CD4-positive, alpha-beta T cell treated with Interleukin-15 for 4 hours (primary cell): Measurements from ENCODE around the gene LRRC56.
A peak's percentile ranks its signal among the peaks of the same experiment; 100 is the strongest.
"Not testable (repeated sequence)": the region's sequence is repeated elsewhere in the genome, so short reads cannot be mapped to it uniquely, and the experiment has no call there.

Source experiments
- DNase-seq: peaks from one replicate; pipeline ENCODE4 v3.0.0-alpha.2; 2020; ENCODE audit warnings: low spot score

LRRC56 gene

GRCh38 chr11:559712-560304, 22.5 kb downstream of the LRRC56 start:
- DNase-seq, result no peak

GRCh38 chr11:560305-561147, 23.2 kb downstream of the LRRC56 start, which contains the start of the genes LMNTD2 and RASSF7:
Gene LMNTD2, minus strand, starts transcription at chr11:560738. Its CDS starts 22 bp downstream, at chr11:560716.
Gene RASSF7, plus strand, starts transcription at chr11:560970. Its CDS starts 799 bp downstream, at chr11:561769.
- DNase-seq, result peak; percentile 95

DNA sequence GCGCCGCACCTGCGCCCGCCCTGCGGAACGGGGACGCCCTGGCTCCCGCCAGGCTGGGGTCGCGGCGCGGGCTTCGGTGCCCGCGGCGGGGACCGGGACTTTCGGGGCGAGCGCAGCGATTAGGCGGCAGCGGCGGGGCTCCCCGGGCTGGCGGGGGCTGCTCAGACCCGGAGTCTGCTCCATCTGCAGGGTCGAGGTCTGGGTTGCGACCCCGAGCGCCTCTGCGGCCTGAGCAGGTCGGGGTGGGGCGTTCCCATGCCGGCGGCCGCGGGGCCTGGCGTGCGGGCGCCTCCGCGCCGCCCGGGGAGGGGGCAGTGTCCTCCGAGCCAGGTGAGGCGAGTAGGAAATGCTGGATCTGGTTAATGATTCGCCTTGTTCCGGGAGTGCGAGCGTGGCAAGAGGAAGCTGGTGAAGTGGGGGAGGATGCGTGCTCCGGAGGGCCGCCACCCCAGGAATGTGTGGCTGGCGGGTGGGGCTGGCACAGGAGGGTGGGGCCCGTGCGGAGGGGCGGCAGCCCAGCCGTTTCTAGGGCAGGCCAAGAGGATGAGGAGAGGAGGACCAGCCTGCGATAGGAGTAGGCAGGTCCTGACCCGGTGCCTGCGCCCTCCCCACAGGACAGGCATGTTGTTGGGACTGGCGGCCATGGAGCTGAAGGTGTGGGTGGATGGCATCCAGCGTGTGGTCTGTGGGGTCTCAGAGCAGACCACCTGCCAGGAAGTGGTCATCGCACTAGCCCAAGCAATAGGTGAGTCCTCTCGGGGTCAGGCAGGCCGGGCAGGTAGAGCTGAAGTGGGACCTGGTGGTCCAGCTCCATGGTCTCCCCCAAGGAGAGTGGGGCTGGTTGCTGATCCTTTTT, 24.0 kb downstream of the LRRC56 start:
- no peak for DNase-seq

DNA sequence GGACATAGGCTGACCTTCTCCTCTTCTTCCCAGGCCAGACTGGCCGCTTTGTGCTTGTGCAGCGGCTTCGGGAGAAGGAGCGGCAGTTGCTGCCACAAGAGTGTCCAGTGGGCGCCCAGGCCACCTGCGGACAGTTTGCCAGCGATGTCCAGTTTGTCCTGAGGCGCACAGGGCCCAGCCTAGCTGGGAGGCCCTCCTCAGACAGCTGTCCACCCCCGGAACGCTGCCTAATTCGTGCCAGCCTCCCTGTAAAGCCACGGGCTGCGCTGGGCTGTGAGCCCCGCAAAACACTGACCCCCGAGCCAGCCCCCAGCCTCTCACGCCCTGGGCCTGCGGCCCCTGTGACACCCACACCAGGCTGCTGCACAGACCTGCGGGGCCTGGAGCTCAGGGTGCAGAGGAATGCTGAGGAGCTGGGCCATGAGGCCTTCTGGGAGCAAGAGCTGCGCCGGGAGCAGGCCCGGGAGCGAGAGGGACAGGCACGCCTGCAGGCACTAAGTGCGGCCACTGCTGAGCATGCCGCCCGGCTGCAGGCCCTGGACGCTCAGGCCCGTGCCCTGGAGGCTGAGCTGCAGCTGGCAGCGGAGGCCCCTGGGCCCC, 24.8 kb downstream of the LRRC56 start:
- no peak for DNase-seq

- no peak for DNase-seq
Observed at GRCh38 chr11:563066-563811, 25.9 kb downstream of the LRRC56 start.

DNA sequence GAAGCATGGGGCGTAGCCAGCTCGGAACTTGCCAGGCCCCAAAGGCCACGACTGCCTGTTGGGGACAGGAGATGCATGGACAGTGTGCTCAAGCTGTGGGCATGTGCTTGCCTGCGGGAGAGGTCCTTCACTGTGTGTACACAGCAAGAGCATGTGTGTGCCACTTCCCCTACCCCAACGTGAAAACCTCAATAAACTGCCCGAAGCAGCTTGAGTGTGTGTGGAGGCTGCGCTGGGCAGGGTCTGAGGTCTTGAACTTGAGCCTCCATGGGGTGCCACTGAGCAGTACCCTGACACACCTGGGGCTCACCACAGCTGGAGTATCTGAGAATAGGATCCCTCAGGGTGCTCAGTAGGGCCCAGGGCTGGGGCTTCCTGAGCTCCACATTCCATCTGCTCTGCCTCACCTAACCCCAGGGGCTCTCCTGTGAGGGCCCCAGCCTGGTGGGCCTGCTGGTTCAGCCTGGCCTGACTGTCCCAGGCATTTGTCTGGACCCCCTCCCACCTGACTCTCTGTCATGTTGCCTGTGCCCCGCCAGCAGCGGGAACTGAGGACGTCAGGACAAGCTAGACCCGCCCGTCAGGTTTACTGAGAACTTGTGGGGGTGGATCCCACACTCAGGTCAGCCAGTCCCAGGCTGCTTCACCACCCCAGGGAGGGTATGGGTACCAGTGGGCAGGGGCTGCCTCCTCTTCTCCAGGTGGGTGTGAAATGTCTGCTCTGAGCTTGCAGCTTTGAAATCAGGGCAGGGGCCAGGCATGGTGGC, 26.7 kb downstream of the LRRC56 start:
- no peak for DNase-seq

DNA sequence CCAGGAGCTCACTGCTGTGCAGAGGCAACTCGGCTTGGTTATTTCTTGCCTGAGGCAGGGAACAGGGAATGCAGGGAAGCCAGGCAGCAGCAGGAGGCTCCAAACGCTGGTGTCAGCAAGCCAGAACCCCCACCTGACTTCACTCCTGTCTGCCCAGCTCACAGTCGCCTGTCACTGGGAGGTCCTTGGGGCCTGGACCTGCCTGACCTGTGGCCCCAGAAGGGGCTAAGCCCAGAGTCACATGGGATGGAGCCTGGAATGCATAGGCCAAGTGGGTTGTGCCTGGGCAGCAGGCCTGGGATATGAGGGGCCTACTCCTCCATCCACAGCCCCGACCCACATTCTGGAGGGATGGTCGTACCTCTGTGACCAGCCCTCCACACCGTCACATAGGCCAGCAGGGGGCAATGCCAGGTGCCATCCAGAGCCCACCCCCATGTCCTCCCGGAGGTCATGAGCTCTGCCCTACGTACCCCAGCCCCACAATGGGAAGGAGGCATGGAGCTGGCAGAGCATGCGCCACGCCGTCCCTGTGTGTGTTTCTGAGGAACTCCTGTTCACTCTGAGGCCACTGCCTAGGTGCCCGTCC, 28.7 kb downstream of the LRRC56 start:
- no peak for DNase-seq

GRCh38 chr11:567011-567628, 29.8 kb downstream of the LRRC56 start:
- no peak for DNase-seq

DNA sequence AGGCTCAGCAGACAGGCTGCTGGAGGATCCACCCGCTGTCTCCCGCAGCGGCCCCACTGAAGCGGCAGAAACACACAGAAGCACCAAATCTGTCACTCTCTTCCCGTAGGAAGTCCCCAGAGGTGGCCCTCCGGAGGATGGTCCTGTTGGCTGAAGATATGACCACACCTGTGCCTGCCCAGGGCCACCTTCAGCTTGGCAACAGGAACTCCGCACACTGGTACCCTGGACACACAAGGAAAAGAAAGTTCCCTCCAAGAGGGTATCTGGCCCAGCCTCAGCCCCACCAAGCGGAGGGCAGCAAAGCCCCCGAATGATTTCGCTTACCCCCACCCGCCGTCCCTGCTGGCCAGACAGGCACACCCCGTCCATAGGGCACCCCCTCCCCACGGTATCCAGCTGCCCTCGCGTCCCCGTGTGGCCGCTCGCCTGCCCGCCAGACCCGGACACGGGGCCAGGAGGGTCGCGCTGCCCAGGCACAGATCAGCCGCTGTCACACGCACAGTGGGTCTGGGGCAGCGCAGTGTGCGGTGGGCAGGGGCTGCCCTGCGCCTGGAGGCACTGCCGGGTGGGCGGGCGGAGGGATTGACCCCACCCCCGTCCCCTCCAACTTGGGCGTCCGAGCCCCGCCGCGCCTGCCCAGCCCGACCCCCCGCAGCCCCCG, 30.4 kb downstream of the LRRC56 start:
- no peak for DNase-seq

- DNase-seq, result peak; percentile 94
Observed at GRCh38 chr11:568306-569157, 31.2 kb downstream of the LRRC56 start.

- DNase-seq, result no peak
Observed at GRCh38 chr11:569158-569885, 32.0 kb downstream of the LRRC56 start.

DNA sequence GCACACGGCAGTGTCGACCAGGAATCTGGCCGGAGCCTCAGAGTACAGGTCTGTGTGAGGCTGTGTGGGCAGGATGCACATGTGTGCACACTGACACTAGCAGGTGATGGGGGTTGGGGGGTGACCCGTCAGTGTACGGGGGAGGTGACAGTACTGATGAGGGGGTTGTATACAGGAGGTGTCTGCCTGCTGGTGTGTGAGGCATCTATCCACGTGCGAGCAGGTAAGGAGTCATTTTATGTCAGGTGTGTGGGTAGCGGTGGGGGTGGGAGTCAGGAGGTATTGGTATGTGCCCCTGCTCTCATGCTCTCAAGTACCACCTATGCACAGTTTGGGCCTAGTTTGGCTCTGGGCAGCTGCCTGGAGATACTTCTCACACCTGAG, 34.5 kb downstream of the LRRC56 start:
- no peak for DNase-seq

GRCh38 chr11:573146-573759, 35.9 kb downstream of the LRRC56 start:
- DNase-seq, result no peak

DNA sequence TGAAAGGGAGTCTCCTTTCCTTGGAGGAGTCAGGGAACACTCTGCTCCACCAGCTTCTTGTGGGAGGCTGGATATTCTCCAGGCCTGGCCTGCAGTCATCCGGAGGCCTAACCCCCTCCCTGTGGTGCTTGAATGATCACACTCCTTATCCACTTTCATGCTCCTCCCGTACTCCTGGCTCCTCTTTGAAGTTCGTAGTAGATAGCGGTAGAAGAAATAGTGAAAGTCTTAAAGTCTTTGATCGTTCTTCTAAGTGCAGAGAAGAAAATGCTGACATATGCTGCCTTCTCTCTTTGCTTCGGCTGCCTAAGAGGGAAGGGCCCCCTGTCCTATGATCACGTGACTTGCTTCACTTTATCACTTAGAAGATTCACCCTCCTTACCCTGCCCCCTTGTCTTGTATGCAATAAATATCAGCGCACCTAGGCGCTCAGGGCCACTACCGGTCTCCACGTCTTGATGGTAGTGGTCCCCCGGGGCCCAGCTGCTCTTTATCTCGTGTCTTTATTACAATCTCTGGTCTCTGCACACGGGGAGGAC, 36.8 kb downstream of the LRRC56 start:
- DNase-seq, result not testable (repeated sequence)

DNA sequence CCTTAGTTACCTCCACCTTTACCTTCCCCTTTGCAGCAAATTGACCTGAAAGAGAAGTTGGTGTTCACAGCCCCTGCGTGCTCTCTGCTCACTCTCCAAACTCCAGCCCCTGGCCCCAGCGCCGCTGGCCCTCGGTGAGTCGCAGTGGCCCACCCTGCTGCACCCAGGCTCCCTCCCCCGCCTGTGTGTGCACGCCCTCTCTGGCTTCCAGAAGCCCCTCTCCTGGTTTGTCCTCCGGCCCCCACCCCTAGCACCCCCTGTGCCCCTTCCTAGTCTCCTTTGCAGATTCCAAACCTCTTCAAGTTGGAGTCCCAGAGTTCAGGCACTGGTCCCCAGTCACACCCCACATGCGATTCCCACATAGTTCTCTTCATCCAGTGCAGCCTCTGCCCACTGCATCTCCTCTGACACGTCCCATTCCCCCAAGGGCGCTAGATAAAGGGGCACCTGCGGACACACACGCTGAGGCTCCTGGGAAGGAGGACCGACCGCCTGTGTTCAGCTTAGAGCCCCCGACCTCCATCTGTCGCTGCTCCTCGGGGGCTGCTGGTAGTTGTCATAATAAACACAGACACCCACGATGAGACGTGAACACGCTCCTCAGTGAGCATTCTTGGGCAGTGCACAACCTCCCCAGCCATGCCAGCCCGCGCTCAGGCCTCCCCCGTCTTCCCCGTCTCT, 37.4 kb downstream of the LRRC56 start:
- DNase-seq, result no peak

GRCh38 chr11:575313-575995, 38.1 kb downstream of the LRRC56 start:
- no peak for DNase-seq
